Astrocyte (in vitro differentiated cells and primary cell): ENCODE data around the gene TMEM116. TPM values are rescaled to one million over a fixed set of nuclear protein-coding genes. Genes with fewer than 3 reads are reported as not detected.

ENCODE experiments used
- DNase-seq: peaks from one replicate; pipeline ENCODE4 v3.0.0-alpha.2; 2010; ENCODE audit warnings: low read depth
- FAIRE-seq: peaks from 2 replicates; lab custom pipeline; 2011; peaks lifted over from hg19 to GRCh38; lab: Jason Lieb, UNC
- H2AFZ ChIP-seq: 2 replicates; pipeline ENCODE4 v1.6.0; 2012; ENCODE audit warnings: low read depth, low read length, inconsistent platforms
- H3K27ac ChIP-seq: 2 replicates; pipeline ENCODE4 v1.5.1; 2011; ENCODE audit warnings: low read depth, low read length, inconsistent platforms
- H3K27me3 ChIP-seq: 2 replicates; pipeline ENCODE4 v1.6.0; 2011; ENCODE audit warnings: low read length, inconsistent platforms; ENCODE audit not compliant: insufficient read depth
- H3K36me3 ChIP-seq: 2 replicates; pipeline ENCODE4 v1.5.1; 2011; ENCODE audit warnings: low read length, inconsistent platforms; ENCODE audit not compliant: insufficient read depth
- H3K4me1 ChIP-seq: 2 replicates; pipeline ENCODE4 v1.5.1; 2011; ENCODE audit warnings: low read length, inconsistent platforms; ENCODE audit not compliant: insufficient read depth
- H3K4me2 ChIP-seq: 2 replicates; pipeline ENCODE4 v1.6.0; 2012; ENCODE audit warnings: low read length, inconsistent platforms
- H3K4me3 ChIP-seq: 2 replicates; pipeline ENCODE4 v1.5.1; 2011; ENCODE audit warnings: low read depth, mild to moderate bottlenecking, low read length, inconsistent platforms; ENCODE audit not compliant: insufficient read depth
- H3K79me2 ChIP-seq: 2 replicates; pipeline ENCODE4 v1.6.0; 2012; ENCODE audit warnings: mild to moderate bottlenecking, low read length, inconsistent platforms; ENCODE audit not compliant: insufficient read depth
- H3K9ac ChIP-seq: 2 replicates; pipeline ENCODE4 v1.6.0; 2012; ENCODE audit warnings: mild to moderate bottlenecking, low read length, inconsistent platforms
- H3K9me3 ChIP-seq: 2 replicates; pipeline ENCODE4 v1.5.1; 2012; ENCODE audit warnings: low read depth, mild to moderate bottlenecking, low read length, inconsistent platforms; ENCODE audit not compliant: insufficient read depth
- H4K20me1 ChIP-seq: 2 replicates; pipeline ENCODE4 v1.6.0; 2012; ENCODE audit warnings: low read length, inconsistent platforms; ENCODE audit not compliant: insufficient read depth
- H3K27ac Mint-ChIP-seq: one replicate; pipeline ENCODE4 v1.8.0; 2021; ENCODE audit warnings: mild to moderate bottlenecking, mixed read lengths; ENCODE audit not compliant: unreplicated experiment
- H3K27me3 Mint-ChIP-seq: one replicate; pipeline ENCODE4 v1.8.0; 2021; ENCODE audit warnings: low read depth, mixed read lengths; ENCODE audit not compliant: unreplicated experiment
- H3K36me3 Mint-ChIP-seq: one replicate; pipeline ENCODE4 v1.8.0; 2021; ENCODE audit warnings: low read depth, mixed read lengths; ENCODE audit not compliant: unreplicated experiment
- H3K4me1 Mint-ChIP-seq: one replicate; pipeline ENCODE4 v1.8.0; 2021; ENCODE audit warnings: low read depth, mixed read lengths; ENCODE audit not compliant: unreplicated experiment
- H3K4me3 Mint-ChIP-seq: one replicate; pipeline ENCODE4 v1.8.0; 2021; ENCODE audit warnings: mild to moderate bottlenecking, moderate library complexity, mixed read lengths; ENCODE audit not compliant: unreplicated experiment
- H3K9me3 Mint-ChIP-seq: one replicate; pipeline ENCODE4 v1.8.0; 2021; ENCODE audit warnings: mild to moderate bottlenecking, mixed read lengths; ENCODE audit not compliant: unreplicated experiment
- CTCF ChIP-seq: IDR thresholded peaks from 2 replicates; pipeline ENCODE4 v1.5.1; 2011; ENCODE audit warnings: low read depth, mild to moderate bottlenecking, inconsistent platforms, low read length, moderate library complexity; ENCODE audit not compliant: insufficient read depth
- EZH2 ChIP-seq: IDR thresholded peaks from 2 replicates; pipeline ENCODE4 v1.6.1; 2012; ENCODE audit warnings: mild to moderate bottlenecking, low read length, inconsistent platforms; ENCODE audit not compliant: insufficient read depth
- total RNA-seq: library from RNA; stranded (reverse); gene quantifications from 2 replicates; pipeline ENCODE4 v1.2.1, GENCODE V29; 2021

TMEM116 gene
- total RNA-seq, 1 donor from 2014 or later, result 7.5 TPM

GRCh38 chr12:112032292-112032691 lies 19.3 kb upstream of the TMEM116 start:
- no peak for DNase-seq
- Mint-ChIP-seq H3K4me3 (no peak overlapping the region), H3K9me3 (no peaks in the 10 kb centered on the region), H3K4me1 (peaks cover 2% of the 10 kb centered on the region), H3K27ac (no peak overlapping the region), H3K27me3 (no peaks in the 10 kb centered on the region), H3K36me3 (peaks cover 12% of the 10 kb centered on the region)
- H3K9me3 ChIP-seq, result no peaks in the 10 kb centered on the region
- H3K4me2 ChIP-seq, result no peak overlapping the region
- no peak for FAIRE-seq
- H3K27ac ChIP-seq, result no peak overlapping the region
- H4K20me1 ChIP-seq, result no peaks in the 10 kb centered on the region
- H3K79me2 ChIP-seq, result peaks cover 4% of the 10 kb centered on the region
- H3K9ac ChIP-seq, result no peak overlapping the region
- H2AFZ ChIP-seq, result no peak overlapping the region
- H3K27me3 ChIP-seq, result no peaks in the 10 kb centered on the region
- no peak for TF ChIP-seq CTCF
- TF ChIP-seq EZH2, result no peak
- H3K4me1 ChIP-seq, result no peaks in the 10 kb centered on the region
- no peak overlapping the region for H3K4me3 ChIP-seq
- H3K36me3 ChIP-seq, result peaks cover 49% of the 10 kb centered on the region

- no peak overlapping the region for H2AFZ ChIP-seq
- no peaks in the 10 kb centered on the region for H4K20me1 ChIP-seq
- H3K9ac ChIP-seq, result no peak overlapping the region
- no peak overlapping the region for H3K27ac ChIP-seq
- H3K79me2 ChIP-seq, result peaks cover 4% of the 10 kb centered on the region
- H3K36me3 ChIP-seq, result peaks cover 45% of the 10 kb centered on the region
- H3K4me3 ChIP-seq, result no peak overlapping the region
- peaks cover 11% of the 10 kb centered on the region for H3K36me3 Mint-ChIP-seq
- FAIRE-seq (peak; percentile 49), DNase-seq (no peak)
- H3K4me1 ChIP-seq, result no peaks in the 10 kb centered on the region
- peaks cover 2% of the 10 kb centered on the region for H3K4me1 Mint-ChIP-seq
- no peak overlapping the region for H3K27ac Mint-ChIP-seq
- H3K27me3 ChIP-seq, result no peaks in the 10 kb centered on the region
- no peaks in the 10 kb centered on the region for H3K9me3 Mint-ChIP-seq
- no peaks in the 10 kb centered on the region for H3K27me3 Mint-ChIP-seq
- no peaks in the 10 kb centered on the region for H3K9me3 ChIP-seq
- TF ChIP-seq CTCF, result no peak
- TF ChIP-seq EZH2, result no peak
- H3K4me2 ChIP-seq, result no peak overlapping the region
- H3K4me3 Mint-ChIP-seq, result no peak overlapping the region
These were observed 18.5 kb upstream of the TMEM116 start for GRCh38 chr12:112031472-112031871.

GRCh38 chr12:112029301-112029700 lies 16.3 kb upstream of the TMEM116 start:
- Histone ChIP-seq H3K27me3 (no peaks in the 10 kb centered on the region), H3K4me3 (no peak overlapping the region), H3K79me2 (peaks cover 8% of the 10 kb centered on the region), H3K36me3 (peaks cover 41% of the 10 kb centered on the region), H3K4me2 (no peak overlapping the region), H3K9ac (no peak overlapping the region), H3K27ac (no peak overlapping the region), H4K20me1 (no peaks in the 10 kb centered on the region), H3K4me1 (no peaks in the 10 kb centered on the region), H3K9me3 (no peaks in the 10 kb centered on the region), H2AFZ (no peak overlapping the region)
- TF ChIP-seq CTCF, result no peak
- no peak for TF ChIP-seq EZH2
- H3K4me1 Mint-ChIP-seq, result peaks cover 7% of the 10 kb centered on the region
- no peak overlapping the region for H3K27ac Mint-ChIP-seq
- FAIRE-seq (no peak), DNase-seq (no peak)
- no peak overlapping the region for H3K4me3 Mint-ChIP-seq
- H3K36me3 Mint-ChIP-seq, result peaks cover 10% of the 10 kb centered on the region
- no peaks in the 10 kb centered on the region for H3K9me3 Mint-ChIP-seq
- no peaks in the 10 kb centered on the region for H3K27me3 Mint-ChIP-seq
